ENCODE measurements around the gene GFOD1.

DNA sequence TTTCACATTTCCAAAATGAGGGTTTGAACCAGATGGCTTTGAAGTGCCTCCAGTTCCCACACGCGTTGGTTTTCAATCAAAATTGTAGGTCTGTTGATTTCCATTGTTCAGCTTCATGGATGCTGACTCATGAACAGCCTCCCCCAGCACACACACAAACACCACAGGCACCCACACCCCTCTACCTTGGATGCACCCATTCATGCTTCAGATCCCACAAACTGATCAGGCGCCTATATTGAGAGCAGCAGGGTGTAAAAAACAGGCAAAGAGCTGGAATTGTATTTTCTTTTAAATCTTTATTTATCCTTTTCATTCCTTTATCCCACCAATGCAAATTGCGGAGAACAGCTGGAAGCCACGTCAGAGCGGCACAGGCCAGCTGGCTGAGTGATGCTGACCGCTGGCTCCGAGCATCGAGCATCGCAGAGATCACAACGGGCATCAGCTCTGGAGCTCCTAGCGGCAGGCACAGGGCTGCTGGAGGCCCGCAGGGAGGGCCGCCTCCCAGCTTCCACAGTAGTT lies 129.8 kb downstream of the GFOD1 start:
- TF ChIP-seq POLR2A (IDR thresholded peaks at IDR 0.05): no peak
- TF ChIP-seq, protein P1, sequence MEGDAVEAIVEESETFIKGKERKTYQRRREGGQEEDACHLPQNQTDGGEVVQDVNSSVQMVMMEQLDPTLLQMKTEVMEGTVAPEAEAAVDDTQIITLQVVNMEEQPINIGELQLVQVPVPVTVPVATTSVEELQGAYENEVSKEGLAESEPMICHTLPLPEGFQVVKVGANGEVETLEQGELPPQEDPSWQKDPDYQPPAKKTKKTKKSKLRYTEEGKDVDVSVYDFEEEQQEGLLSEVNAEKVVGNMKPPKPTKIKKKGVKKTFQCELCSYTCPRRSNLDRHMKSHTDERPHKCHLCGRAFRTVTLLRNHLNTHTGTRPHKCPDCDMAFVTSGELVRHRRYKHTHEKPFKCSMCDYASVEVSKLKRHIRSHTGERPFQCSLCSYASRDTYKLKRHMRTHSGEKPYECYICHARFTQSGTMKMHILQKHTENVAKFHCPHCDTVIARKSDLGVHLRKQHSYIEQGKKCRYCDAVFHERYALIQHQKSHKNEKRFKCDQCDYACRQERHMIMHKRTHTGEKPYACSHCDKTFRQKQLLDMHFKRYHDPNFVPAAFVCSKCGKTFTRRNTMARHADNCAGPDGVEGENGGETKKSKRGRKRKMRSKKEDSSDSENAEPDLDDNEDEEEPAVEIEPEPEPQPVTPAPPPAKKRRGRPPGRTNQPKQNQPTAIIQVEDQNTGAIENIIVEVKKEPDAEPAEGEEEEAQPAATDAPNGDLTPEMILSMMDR (IDR thresholded peaks at IDR 0.05): no peak
- TF ChIP-seq POLR2AphosphoS5 (IDR thresholded peaks at IDR 0.05): no peak
